HG03108 (cell line): ENCODE results near the gene TSSK3.

Experiments
- ATAC-seq: cut with Tn5 transposase; IDR thresholded peaks from one replicate; pipeline ENCODE4 v1.9.1; 2021; ENCODE audit warnings: moderate library complexity; ENCODE audit not compliant: unreplicated experiment

TSSK3 gene, protein sequence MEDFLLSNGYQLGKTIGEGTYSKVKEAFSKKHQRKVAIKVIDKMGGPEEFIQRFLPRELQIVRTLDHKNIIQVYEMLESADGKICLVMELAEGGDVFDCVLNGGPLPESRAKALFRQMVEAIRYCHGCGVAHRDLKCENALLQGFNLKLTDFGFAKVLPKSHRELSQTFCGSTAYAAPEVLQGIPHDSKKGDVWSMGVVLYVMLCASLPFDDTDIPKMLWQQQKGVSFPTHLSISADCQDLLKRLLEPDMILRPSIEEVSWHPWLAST

DNA sequence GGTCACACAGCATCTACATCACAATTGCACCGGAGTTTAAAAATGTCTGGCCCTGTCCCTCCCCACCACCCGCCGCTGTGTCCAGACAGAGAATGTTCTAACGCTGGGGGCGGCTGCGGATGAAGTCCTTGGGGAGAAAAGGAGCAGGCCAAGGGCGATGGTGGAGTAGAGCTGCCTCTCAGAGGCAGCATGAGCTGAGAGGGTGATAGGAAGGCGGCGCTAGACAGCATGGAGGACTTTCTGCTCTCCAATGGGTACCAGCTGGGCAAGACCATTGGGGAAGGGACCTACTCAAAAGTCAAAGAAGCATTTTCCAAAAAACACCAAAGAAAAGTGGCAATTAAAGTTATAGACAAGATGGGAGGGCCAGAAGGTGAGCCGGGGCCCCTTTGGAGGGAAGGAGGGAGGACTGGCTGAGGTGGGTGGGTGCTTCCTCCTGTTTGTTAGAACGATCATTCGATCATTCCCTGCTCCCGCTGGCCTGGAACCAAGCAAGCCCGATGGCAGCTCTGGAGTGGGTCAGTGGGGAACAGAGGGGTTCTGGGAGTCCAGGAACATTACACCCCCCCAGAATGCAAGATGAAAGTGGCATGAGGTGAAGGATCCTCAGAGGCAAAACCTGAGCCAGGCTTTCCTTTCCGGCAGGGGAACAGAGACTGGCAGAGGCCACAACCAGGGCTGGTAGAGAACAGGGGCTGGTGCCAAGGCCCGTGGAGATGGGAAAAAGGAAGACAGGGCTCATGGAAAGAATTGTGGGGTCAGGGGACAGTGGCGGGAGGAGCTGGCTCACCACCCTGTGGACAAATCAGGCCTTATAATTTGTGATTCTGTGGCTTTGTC lies at the start of gene TSSK3, which contains the start of gene FAM229A:
Gene TSSK3 (plus strand): TSS at position 66 of the 840 bp plus-strand sequence. CDS start 163 bp downstream, at position 229.
Gene FAM229A (minus strand): TSS at position 12 of the 840 bp plus-strand sequence. CDS start 394 bp downstream, outside the sequence.
- no peak for ATAC-seq

DNA sequence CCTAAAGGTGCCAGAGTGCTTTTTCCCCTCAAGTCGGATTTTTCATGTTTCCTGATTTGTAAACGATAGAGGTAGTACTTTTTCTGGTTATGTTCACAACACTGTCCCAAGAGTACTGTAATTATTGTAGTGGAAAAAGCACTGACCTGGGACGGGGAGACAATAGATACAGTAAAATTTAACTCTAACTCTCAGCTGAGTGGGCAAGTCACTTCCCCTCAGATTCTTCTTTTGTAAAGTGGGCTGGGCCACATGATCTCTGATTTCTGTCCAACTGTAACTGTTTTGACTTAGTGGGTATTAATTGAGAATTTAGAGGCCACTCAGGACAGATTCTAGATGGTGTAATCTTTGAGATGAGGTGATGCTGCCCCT lies 45.4 kb upstream of the TSSK3 start:
- peak; percentile 22 for ATAC-seq

DNA sequence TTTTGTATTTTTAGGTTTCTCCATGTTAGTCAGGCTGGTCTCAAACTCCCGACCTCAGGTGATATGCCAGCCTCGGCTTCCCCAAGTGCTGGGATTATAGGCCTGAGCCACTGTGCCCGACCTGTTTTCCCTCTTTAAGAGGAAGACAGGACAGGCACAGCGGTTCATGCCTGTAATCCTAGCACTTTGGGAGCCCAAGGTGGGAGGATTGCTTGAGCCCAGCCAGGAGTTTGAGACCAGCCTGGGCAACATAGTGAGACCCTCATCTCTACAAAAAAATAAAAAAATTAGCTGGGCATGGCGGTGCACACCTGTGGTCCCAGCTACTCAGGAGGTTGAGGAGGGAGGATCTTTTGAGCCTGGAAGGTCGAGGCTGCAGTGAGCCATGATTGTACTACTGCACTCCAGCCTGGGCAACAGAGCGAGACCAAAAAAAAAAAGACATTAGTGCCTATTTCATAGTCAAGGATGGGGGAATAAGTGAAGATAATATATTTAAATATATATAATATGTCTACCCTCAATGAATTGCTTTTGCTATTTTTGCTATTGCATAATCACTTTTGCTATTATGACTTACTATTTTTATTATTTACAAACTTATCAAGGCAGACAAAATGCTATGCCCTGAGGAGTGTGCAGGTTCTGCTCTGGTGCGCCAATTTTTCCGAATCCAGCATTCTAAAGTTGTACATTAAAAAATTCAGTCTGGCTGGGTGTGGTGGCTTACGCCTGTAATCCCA lies 44.0 kb upstream of the TSSK3 start:
- no peak for ATAC-seq

DNA sequence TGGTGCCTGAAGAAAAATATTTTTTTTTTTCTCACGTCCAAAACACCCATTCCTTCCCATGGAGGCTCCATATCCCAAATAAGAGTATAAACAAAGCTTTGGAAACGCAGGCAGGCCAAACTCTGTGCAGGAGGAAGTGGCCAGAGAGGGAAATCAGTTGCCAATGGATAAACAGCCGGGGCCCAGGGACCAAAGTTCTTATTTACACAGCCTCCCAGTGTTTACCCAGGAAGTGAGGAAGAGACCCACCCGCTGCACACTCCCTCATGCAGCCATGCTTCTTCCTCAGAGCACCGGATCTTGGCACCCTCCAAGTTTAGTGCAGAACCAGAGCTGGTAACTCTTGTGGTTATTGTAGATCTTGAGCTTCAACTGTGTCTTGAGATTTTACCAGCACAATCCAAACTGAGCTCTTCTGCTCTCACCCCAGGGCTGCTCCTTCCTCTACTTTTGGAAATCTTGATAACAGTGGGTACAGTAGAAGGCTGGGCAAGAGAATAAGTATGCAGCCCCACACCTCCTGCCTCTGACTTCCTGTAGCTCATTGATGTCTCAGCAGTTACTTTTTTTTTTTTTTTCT lies 40.5 kb upstream of the TSSK3 start:
- ATAC-seq = no peak

DNA sequence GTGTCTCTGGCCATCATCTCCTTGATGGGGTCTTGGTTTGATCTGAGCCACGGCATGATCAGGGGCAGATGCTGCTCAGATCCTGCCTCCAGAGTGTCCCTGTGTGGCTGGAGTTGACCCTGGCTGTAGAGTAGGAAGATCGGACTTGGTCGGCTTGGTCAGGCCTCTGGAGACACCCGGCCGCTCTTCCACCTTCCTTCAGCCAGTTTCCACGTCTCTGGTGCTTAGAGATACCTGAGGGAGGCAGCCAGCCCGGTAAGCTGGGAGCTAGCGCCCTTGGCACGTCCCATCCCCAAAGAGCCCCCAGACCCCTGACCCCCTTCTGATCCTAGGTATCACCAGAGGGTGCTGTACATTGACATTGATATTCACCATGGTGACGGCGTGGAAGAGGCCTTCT lies 35.1 kb upstream of the TSSK3 start:
- ATAC-seq = no peak

DNA sequence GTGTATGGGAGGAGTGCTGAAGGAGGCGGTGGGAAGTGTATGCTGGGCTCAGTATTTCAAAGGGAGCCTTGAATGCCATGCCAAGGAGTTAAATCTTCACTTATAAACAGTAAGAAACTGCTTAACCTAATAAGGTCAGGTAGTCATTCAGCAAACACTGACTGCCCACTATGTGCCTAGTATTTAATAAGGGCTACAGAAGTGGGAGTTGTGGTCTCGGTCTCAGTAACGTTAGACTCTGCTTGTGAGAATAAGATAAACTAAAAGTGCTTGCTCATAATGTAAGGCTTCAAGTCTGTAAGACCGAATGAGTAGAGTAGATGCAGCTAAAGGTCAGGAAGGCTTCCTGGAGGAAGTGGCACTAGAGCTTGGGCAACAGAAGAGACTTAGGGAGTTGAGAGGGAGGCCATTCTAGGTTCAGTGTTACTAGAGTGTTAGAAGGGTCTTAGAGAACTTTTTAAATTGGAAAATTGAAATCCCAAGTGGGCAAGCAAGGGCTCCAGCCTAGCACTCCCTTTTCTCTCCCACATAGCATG lies 32.3 kb upstream of the TSSK3 start:
- no peak for ATAC-seq

DNA sequence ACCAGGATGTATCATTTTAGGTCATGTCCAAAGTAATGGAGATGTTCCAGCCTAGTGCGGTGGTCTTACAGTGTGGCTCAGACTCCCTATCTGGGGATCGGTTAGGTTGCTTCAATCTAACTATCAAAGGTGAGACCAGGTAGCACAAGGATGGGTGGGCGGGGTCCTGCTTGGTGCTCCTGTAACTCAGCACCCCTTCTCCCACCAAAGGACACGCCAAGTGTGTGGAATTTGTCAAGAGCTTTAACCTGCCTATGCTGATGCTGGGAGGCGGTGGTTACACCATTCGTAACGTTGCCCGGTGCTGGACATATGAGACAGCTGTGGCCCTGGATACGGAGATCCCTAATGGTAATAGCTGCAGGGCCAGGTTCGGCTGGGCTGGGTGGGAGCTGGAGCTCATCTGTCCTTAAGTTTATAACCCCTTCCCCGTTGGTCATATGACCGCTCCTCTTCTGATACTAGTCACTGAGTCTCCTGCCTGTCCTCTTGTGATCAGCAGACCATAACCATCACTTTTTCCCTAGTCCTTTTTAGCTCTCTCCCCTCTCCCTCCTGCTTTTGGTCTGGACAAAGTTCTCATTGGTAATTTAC lies 31.7 kb upstream of the TSSK3 start:
- no peak for ATAC-seq

DNA sequence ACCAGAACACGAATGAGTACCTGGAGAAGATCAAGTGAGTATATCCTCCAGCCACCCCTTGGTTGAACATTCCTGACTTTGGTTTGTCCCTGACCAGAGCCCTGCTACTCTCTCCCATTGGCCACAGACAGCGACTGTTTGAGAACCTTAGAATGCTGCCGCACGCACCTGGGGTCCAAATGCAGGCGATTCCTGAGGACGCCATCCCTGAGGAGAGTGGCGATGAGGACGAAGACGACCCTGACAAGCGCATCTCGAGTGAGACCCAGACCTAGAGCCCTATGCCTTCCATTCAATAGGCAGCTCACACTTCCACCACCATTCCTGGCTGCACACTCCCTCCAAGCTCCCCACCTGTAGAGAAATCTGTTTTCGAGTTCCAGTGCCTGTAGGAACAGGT lies 30.8 kb upstream of the TSSK3 start:
- no peak for ATAC-seq

DNA sequence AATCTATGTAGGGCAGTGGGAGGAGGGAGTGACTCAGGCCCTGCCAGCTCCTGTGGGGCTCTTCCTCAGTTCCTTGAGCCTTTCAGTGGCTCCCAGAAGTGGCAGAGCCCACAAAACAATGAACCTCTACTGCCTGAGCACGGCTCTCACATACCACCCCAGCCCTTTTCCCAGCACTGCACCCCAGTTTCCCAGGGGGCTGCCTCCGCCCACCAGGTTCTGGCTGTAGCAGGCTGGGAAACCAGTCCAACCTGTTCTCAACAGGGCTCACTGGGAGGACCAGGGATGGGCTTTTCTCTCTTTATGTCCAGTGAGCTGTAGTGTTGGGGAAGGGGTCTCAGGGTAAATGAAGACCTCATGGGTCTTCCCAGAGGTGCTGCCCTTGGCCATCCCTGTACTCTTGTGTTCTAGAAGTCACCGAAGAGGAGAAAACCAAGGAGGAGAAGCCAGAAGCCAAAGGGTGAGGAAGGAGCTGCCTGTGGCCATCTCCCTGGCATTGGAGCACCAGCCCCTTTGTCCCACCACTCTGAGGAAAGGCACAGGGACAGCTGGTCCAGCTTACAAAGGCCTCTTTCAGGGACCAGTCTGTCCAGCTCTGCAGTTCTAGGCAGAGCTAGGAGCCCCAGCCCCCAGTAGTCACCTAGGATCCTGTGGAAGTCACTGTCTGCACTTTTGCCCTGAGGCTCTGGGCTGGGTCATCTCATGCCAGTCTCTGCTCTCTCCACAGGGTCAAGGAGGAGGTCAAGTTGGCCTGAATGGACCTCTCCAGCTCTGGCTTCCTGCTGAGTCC lies 29.9 kb upstream of the TSSK3 start:
- no peak for ATAC-seq

DNA sequence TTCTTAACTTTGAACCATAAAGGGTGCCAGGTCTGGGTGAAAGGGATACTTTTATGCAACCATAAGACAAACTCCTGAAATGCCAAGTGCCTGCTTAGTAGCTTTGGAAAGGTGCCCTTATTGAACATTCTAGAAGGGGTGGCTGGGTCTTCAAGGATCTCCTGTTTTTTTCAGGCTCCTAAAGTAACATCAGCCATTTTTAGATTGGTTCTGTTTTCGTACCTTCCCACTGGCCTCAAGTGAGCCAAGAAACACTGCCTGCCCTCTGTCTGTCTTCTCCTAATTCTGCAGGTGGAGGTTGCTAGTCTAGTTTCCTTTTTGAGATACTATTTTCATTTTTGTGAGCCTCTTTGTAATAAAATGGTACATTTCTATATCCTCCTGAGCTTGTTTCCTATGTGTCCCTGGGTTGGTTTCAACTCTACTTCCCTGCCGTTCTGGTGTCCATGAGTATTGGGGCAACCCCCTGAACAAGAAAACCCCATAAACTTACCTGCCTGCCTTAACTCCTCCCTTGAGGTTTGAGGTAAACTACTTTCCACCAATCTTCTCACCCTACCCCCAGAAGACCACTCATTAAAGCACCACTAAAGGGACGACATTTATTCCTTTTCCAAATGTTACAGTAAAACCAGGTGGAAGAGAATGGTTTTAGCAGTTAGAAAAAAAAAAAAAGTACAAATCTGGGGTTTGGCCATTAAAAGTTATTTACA lies 28.9 kb upstream of the TSSK3 start:
- ATAC-seq = no peak

DNA sequence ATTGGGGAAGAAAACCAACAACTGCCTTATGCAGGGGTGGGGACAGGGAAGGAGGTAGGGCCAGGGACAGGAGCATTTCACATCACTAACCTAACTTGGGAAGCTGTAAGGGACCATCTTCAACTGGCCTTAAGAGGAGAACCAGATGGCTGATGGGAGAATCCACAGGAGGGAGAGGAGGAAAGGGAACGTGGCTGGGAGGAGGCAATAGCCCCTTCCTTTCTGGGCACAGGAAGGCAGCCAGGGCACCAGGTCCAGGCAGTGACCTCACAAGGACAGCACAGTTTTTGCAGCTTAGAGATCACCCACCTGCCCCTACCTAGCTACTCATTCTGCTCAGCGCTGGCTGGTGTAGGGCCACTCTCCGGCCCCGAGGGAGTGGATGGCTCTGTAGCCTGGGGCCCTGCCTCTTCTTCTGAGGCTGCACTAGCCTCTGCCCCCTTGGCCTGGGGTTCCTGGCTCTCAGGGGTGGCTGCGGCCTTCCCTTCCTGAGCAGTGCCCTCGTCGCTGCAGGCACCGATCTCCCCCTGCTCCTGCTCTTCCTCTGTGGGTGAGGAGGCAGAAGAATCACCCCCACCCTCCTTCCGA lies 28.0 kb upstream of the TSSK3 start:
- ATAC-seq = no peak

DNA sequence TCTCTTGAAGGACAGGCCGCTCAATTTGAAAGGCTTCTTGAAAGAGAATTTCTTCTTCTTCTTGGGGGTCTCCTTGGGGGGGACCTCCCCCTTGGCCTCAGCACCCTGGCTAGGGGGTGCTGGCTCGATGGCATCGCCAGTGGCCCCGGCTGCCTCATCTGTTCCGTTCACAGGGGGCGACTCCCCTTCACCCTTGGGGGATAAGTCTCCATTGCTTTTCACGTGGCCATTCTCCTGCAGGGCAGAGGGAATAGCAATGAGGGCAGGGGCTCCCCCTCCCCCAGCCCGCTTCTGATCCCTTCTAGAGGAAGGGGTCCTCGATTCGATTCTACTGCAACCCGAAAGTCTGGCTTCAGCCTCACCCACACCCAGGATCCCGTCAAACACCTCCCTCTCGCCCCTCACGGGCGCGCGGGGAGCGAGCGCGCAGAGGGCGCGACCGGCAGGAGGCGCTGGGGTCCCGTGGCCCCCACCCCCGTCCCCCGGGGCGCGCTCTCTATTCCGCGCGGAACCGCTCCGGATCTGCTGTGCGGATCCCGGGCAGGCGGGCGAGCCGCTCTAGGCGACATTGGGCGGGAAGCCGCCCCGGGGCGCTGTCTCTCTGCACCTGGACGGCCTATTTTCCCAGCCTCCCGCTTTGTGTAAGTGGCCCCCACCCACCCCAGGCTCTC lies 27.3 kb upstream of the TSSK3 start:
- no peak for ATAC-seq

DNA sequence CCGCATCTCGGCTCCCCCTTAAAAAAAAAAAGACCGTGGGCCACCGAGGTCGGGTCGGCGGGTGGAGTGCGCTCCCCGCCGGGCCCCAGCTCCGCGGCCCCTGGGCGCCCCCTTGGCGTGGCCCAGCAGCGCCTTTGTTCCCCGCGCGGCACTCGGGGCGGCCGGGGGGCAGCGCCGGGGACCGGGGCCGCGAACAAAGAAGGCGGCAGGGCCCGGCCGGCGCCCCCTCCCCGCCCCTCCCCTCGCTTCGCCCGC lies 26.9 kb upstream of the TSSK3 start:
- ATAC-seq = no peak

DNA sequence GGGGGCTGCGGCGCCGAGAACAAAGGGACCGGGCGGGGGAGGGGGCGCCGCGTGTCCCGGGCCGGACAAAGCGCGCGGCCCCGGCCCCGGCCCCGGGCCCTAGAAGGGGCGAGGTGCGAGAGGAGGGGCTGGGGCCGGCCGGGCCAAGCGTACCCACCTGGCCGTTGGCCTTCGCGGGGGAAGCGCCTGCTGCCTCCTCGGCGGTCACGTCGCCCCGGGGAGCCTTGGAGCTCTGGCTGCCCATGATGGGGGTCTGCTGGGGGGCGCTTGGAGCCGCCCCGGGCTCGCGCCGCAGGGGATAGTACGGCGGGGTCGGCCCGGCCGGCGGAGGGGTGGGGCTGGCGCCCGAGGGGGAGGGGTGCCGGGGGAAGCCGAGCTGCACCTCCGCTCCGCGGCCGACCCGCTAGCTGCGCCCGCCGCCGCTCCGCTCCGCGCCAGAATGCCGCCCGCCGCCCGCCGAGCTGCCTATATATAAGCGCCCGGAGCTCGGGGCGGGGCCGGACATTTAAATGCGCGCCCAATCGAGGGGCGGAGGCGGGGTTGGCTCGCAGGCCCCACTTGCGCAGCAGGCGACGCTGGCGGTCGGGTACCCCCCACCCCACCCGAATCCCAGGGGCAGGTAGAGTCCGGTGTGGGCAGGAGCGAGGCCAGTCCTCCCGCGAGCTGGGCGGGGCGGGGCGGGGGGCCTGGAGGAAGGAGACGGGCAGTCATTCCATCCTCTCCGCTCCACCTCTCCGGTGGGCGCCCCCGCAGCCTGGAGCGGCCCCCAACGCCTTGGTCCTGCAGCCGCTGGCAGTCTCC lies 26.3 kb upstream of the TSSK3 start, which contains the start of gene MARCKSL1:
Gene MARCKSL1 (minus strand): TSS at position 444 of the 801 bp plus-strand sequence. CDS start 200 bp downstream, at position 244.
- no peak for ATAC-seq

DNA sequence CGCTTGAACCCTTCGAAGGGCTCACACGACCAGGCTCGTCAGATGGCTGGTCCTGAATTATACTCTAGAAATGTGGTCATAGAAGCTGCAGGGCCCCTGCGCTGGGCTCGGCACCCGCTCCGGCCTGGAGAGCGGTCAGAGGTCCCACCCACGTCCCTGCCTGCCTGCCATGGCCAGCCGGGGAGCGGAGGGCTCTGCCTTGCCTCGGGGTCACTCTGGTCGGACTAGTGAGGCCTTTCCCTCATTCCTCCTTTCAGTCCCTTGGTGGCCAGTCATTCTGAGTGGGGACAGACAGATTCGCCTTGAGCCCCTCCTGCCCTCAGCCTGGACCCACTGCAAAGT lies 25.8 kb upstream of the TSSK3 start:
- no peak for ATAC-seq

DNA sequence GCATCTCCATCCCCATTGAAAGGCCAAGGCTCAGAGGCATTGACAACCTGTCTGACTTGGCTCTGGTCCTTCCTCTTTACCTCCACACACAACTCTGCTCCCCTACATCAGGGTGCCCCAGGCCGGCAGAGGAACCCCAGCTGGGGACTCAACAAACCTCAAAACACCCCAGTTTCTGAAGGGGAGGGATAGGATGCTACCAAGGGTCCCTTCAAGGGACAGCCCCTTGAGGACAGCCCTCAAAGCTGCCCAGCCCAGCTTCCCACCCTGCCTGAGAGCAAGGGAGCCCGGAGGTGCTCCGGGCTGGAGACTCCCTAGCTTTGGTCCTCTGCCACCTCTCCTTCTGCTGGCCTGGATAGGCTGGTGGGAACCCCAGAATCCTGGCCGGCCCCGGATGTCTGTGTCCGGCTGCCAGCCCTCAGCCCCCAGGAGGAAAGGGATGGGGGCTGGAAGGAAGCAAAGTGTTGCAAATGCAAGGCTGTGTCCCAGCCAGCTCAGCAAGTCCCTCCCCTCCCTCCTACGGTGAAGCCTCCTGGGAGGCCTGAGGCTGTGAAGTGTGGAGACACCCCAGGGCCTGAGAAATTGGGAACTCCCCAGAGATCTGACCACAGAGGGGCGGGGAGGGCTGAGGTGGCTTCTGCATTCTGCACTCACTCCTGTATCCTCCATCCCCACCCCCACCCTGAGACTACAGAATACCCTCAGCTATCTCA lies 25.2 kb upstream of the TSSK3 start:
- no peak for ATAC-seq
